ENCODE measurements around the gene LRG1. TPM values are rescaled to one million over a fixed set of nuclear protein-coding genes. Genes with fewer than 3 reads are reported as not detected.
A peak's percentile ranks its signal among the peaks of the same experiment; 100 is the strongest.

LRG1 gene
- total RNA-seq, 1 experiment from 2014 or later = not detected

- ChIA-PET CTCF (interaction anchor here (0.6 to 1.1 kb wide), 5 partner anchors 10 to 458 kb away, joined by 3 to 7 read pairs (median 4); partner anchors contain the start of gene PLIN5), POLR2A (ENCODE audit: low non-redundant PET) (no interaction called here)
- H3K36me3 ChIP-seq (ENCODE audit: insufficient read depth, low read length, poor library complexity, severe bottlenecking) = no peaks in the 10 kb centered on the region
- BruUV-seq (replicated peaks) = no TSS peak
- TF ChIP-seq CTCF (conservative IDR thresholded peaks at IDR 0.05; ENCODE audit: low read depth, low read length) (peak; percentile 76), EZH2 (IDR thresholded peaks at IDR 0.05; ENCODE audit: borderline replicate concordance, low read depth, low read length, poor library complexity, severe bottlenecking) (no peak)
- H3K27me3 ChIP-seq (replicated peaks; ENCODE audit: insufficient read depth, low read depth, low read length, poor library complexity) = no peaks in the 10 kb centered on the region
- no peak overlapping the region for H3K27ac ChIP-seq (ENCODE audit: low read depth, low read length, poor library complexity, severe bottlenecking)
- H3K9me3 ChIP-seq (ENCODE audit: low read depth, low read length, poor library complexity, severe bottlenecking) = no peaks in the 10 kb centered on the region
- DNase-seq (ENCODE audit: low spot score) = peak; percentile 63
- no peaks in the 10 kb centered on the region for H3K4me1 ChIP-seq (ENCODE audit: insufficient read depth, low read length, poor library complexity, severe bottlenecking)
- H3K4me3 ChIP-seq (ENCODE audit: low read depth, low read length, poor library complexity, severe bottlenecking) = no peak overlapping the region
- intact Hi-C loops (cut with micrococcal nuclease; ENCODE audit: unreplicated experiment) = loop anchor here (5.0 kb wide), 1 partner anchor 258 kb away; no protein-coding TSS in a partner anchor
These were observed 14.9 kb downstream of the LRG1 start for GRCh38 chr19:4524808-4525562.

- H3K27me3 ChIP-seq (replicated peaks; ENCODE audit: insufficient read depth, low read depth, low read length, poor library complexity) = no peaks in the 10 kb centered on the region
- ChIA-PET POLR2A (ENCODE audit: low non-redundant PET) (no interaction called here), CTCF (interaction anchor here (1.0 to 1.8 kb wide), 2 partner anchors 12 to 113 kb away, joined by 3 to 4 read pairs; partner anchors contain the start of gene PLIN5)
- no peak overlapping the region for H3K27ac ChIP-seq (ENCODE audit: low read depth, low read length, poor library complexity, severe bottlenecking)
- no peak overlapping the region for H3K4me3 ChIP-seq (ENCODE audit: low read depth, low read length, poor library complexity, severe bottlenecking)
- no peaks in the 10 kb centered on the region for H3K9me3 ChIP-seq (ENCODE audit: low read depth, low read length, poor library complexity, severe bottlenecking)
- TF ChIP-seq CTCF (conservative IDR thresholded peaks at IDR 0.05; ENCODE audit: low read depth, low read length) = peak; percentile 66
- no peak for TF ChIP-seq EZH2 (IDR thresholded peaks at IDR 0.05; ENCODE audit: borderline replicate concordance, low read depth, low read length, poor library complexity, severe bottlenecking)
- no peak for DNase-seq (ENCODE audit: low spot score)
- no peaks in the 10 kb centered on the region for H3K4me1 ChIP-seq (ENCODE audit: insufficient read depth, low read length, poor library complexity, severe bottlenecking)
- intact Hi-C loops (cut with micrococcal nuclease; ENCODE audit: unreplicated experiment) = no loop called here
- no peaks in the 10 kb centered on the region for H3K36me3 ChIP-seq (ENCODE audit: insufficient read depth, low read length, poor library complexity, severe bottlenecking)
- BruUV-seq (replicated peaks) = no TSS peak
These were observed 16.3 kb downstream of the LRG1 start for GRCh38 chr19:4523306-4524110.

- no peaks in the 10 kb centered on the region for H3K9me3 ChIP-seq (ENCODE audit: low read depth, low read length, poor library complexity, severe bottlenecking)
- BruUV-seq (replicated peaks) = no TSS peak
- no peak for DNase-seq (ENCODE audit: low spot score)
- intact Hi-C loops (cut with micrococcal nuclease; ENCODE audit: unreplicated experiment) = no loop called here
- ChIA-PET POLR2A (ENCODE audit: low non-redundant PET) (no interaction called here), CTCF (interaction anchor here (1.0 to 1.8 kb wide), 2 partner anchors 13 to 114 kb away, joined by 3 to 4 read pairs; partner anchors contain the start of gene PLIN5)
- H3K36me3 ChIP-seq (ENCODE audit: insufficient read depth, low read length, poor library complexity, severe bottlenecking) = no peaks in the 10 kb centered on the region
- H3K4me1 ChIP-seq (ENCODE audit: insufficient read depth, low read length, poor library complexity, severe bottlenecking) = no peaks in the 10 kb centered on the region
- no peak overlapping the region for H3K4me3 ChIP-seq (ENCODE audit: low read depth, low read length, poor library complexity, severe bottlenecking)
- H3K27ac ChIP-seq (ENCODE audit: low read depth, low read length, poor library complexity, severe bottlenecking) = no peak overlapping the region
- TF ChIP-seq CTCF (conservative IDR thresholded peaks at IDR 0.05; ENCODE audit: low read depth, low read length) (no peak), EZH2 (IDR thresholded peaks at IDR 0.05; ENCODE audit: borderline replicate concordance, low read depth, low read length, poor library complexity, severe bottlenecking) (no peak)
- H3K27me3 ChIP-seq (replicated peaks; ENCODE audit: insufficient read depth, low read depth, low read length, poor library complexity) = no peaks in the 10 kb centered on the region
These were observed 17.4 kb downstream of the LRG1 start for GRCh38 chr19:4522291-4523002.

Data from A673 (cell line).